HEK293T (cell line): Measurements from ENCODE around the gene COQ6.

Experiments used
- BHLHE40 ChIP-seq: fragments of 450-650 bp; IDR thresholded peaks from 2 replicates; pipeline ENCODE4 v1.6.1; 2016; ENCODE audit warnings: mild to moderate bottlenecking, moderate library complexity, borderline replicate concordance
- L3MBTL2 ChIP-seq: fragments of 450-650 bp; conservative IDR thresholded peaks from 2 replicates; pipeline ENCODE4 v1.6.1; 2016; ENCODE audit warnings: mild to moderate bottlenecking
- SP1 ChIP-seq: fragments of 450-650 bp; IDR thresholded peaks from 2 replicates; pipeline ENCODE4 v1.6.1; 2017
- TARDBP ChIP-seq: fragments of 450-650 bp; IDR thresholded peaks from 2 replicates; pipeline ENCODE4 v1.6.1; 2016

- TF ChIP-seq SP1 (no peak), TARDBP (no peak), L3MBTL2 (peak; percentile 70; the same call in 1 of the 2 replicates), BHLHE40 (no peak)
Observed at GRCh38 chr14:73949752-73950734, at the start of gene COQ6, which contains the start of gene FAM161B.
